ENCODE data around the gene AGMO. TPM values are rescaled to one million over a fixed set of nuclear protein-coding genes. Genes with fewer than 3 reads are reported as not detected.

Gene AGMO
- total RNA-seq, 2 donors from 2014 or later: 0.27 to 13.5 TPM

DNA sequence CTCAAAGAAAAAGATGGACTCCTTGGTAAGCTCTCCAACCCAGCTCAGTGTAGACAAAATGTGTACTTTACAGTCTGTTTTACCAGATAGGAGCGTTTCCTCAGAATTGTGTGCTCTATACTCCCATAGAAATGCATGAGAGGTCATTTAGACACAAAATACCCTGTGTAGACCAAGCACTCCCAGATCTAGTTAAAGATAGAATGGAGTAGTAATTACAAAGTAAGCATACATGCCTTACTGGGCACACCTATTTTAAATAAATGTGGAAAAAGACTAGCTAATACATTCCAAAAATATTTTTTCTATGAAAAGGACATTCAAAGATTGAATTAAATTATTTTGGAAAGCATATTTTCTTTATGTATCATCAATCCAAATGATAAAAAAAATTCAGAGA is 387.3 kb downstream of the AGMO start:
- 25% methylated on average over 1 of the region's 1 CpG for WGBS
- H3K27me3 ChIP-seq (replicated peaks; ENCODE audit: insufficient read depth): no peaks in the 10 kb centered on the region
- intact Hi-C loops (cut with DNase I): no loop called here

GRCh38 chr7:15168489-15168888 is 393.3 kb downstream of the AGMO start:
- WGBS: 39% methylated on average over 4 of the region's 4 CpGs
- H3K9me3 ChIP-seq: no peaks in the 10 kb centered on the region
- intact Hi-C loops (cut with DNase I): no loop called here
- no peaks in the 10 kb centered on the region for H3K4me1 ChIP-seq (replicated peaks)
- H3K36me3 ChIP-seq: no peaks in the 10 kb centered on the region
- no peak for TF ChIP-seq POLR2AphosphoS5 (IDR thresholded peaks at IDR 0.05)
- TF ChIP-seq, protein P1, sequence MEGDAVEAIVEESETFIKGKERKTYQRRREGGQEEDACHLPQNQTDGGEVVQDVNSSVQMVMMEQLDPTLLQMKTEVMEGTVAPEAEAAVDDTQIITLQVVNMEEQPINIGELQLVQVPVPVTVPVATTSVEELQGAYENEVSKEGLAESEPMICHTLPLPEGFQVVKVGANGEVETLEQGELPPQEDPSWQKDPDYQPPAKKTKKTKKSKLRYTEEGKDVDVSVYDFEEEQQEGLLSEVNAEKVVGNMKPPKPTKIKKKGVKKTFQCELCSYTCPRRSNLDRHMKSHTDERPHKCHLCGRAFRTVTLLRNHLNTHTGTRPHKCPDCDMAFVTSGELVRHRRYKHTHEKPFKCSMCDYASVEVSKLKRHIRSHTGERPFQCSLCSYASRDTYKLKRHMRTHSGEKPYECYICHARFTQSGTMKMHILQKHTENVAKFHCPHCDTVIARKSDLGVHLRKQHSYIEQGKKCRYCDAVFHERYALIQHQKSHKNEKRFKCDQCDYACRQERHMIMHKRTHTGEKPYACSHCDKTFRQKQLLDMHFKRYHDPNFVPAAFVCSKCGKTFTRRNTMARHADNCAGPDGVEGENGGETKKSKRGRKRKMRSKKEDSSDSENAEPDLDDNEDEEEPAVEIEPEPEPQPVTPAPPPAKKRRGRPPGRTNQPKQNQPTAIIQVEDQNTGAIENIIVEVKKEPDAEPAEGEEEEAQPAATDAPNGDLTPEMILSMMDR (IDR thresholded peaks at IDR 0.05): no peak
- TF ChIP-seq POLR2A (IDR thresholded peaks at IDR 0.05): no peak
- no peaks in the 10 kb centered on the region for H3K27me3 ChIP-seq (replicated peaks; ENCODE audit: insufficient read depth)
- no peak for DNase-seq (ENCODE audit: low spot score)
- no peak overlapping the region for H3K27ac ChIP-seq
- H3K4me3 ChIP-seq: no peak overlapping the region

More for the DNA sequence above, 387.3 kb downstream of the AGMO start:
- DNase-seq (ENCODE audit: low spot score): no peak
- Histone ChIP-seq H3K36me3 (no peaks in the 10 kb centered on the region), H3K27ac (no peak overlapping the region), H3K9me3 (no peaks in the 10 kb centered on the region), H3K4me3 (no peak overlapping the region), H3K4me1 (replicated peaks) (no peaks in the 10 kb centered on the region)
- TF ChIP-seq POLR2A (IDR thresholded peaks at IDR 0.05): no peak
- no peak for TF ChIP-seq POLR2AphosphoS5 (IDR thresholded peaks at IDR 0.05)
- TF ChIP-seq, protein P1 (IDR thresholded peaks at IDR 0.05): no peak

DNA sequence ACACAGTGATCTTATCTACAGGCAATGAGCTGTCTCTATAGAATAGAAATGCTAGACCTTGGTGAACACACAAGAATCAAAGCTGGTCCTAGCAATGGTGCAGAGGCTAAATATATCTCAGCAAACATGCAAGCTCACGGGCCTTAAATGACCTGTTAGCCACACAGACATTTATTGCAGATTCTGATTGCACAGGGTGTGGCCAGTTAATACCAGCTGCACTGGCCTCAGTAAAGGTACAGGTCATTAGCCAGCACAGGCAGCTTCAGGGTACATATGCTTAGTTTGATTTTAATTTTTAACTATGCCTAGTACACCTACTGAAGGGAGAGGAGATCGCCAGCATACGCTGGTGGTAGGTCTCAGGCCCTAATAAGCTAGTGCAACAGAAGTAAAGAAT is 393.9 kb downstream of the AGMO start:
- TF ChIP-seq POLR2A (IDR thresholded peaks at IDR 0.05) (no peak), POLR2AphosphoS5 (IDR thresholded peaks at IDR 0.05) (no peak)
- TF ChIP-seq, protein P1 (IDR thresholded peaks at IDR 0.05): no peak
- H3K27ac ChIP-seq: no peak overlapping the region
- 71% methylated on average over 3 of the region's 3 CpGs for WGBS
- no peak overlapping the region for H3K4me3 ChIP-seq
- H3K36me3 ChIP-seq: no peaks in the 10 kb centered on the region
- no peaks in the 10 kb centered on the region for H3K27me3 ChIP-seq (replicated peaks; ENCODE audit: insufficient read depth)
- intact Hi-C loops (cut with DNase I): no loop called here
- DNase-seq (ENCODE audit: low spot score): no peak
- H3K4me1 ChIP-seq (replicated peaks): no peaks in the 10 kb centered on the region
- H3K9me3 ChIP-seq: no peaks in the 10 kb centered on the region

GRCh38 chr7:15166620-15167019 is 395.2 kb downstream of the AGMO start:
- Histone ChIP-seq H3K36me3 (no peaks in the 10 kb centered on the region), H3K4me1 (replicated peaks) (no peaks in the 10 kb centered on the region), H3K9me3 (no peaks in the 10 kb centered on the region), H3K27me3 (replicated peaks; ENCODE audit: insufficient read depth) (no peaks in the 10 kb centered on the region), H3K27ac (no peak overlapping the region), H3K4me3 (no peak overlapping the region)
- no peak for TF ChIP-seq POLR2AphosphoS5 (IDR thresholded peaks at IDR 0.05)
- no peak for TF ChIP-seq POLR2A (IDR thresholded peaks at IDR 0.05)
- TF ChIP-seq, protein P1 (IDR thresholded peaks at IDR 0.05): no peak
- no peak for DNase-seq (ENCODE audit: low spot score)
- intact Hi-C loops (cut with DNase I): no loop called here
- 93% methylated on average over 1 of the region's 1 CpG for WGBS

- 40% methylated on average over 1 of the region's 1 CpG for WGBS
- no peak overlapping the region for H3K27ac ChIP-seq
- TF ChIP-seq, protein P1 (IDR thresholded peaks at IDR 0.05): no peak
- no peak for TF ChIP-seq POLR2A (IDR thresholded peaks at IDR 0.05)
- no peak for TF ChIP-seq POLR2AphosphoS5 (IDR thresholded peaks at IDR 0.05)
- no peaks in the 10 kb centered on the region for H3K9me3 ChIP-seq
- no peak overlapping the region for H3K4me3 ChIP-seq
- intact Hi-C loops (cut with DNase I): no loop called here
- H3K36me3 ChIP-seq: no peaks in the 10 kb centered on the region
- no peaks in the 10 kb centered on the region for H3K27me3 ChIP-seq (replicated peaks; ENCODE audit: insufficient read depth)
- H3K4me1 ChIP-seq (replicated peaks): no peaks in the 10 kb centered on the region
- no peak for DNase-seq (ENCODE audit: low spot score)
Observed at GRCh38 chr7:15159261-15159660, 402.6 kb downstream of the AGMO start.

All from prostate gland (tissue), 2 donors.